ENCODE results near the gene CDH13. TPM values are rescaled to one million over a fixed set of nuclear protein-coding genes. Genes with fewer than 3 reads are reported as not detected.

The CDH13 gene
- total RNA-seq, 4 donors from 2014 or later, result 5.8 to 36.7 (median 20.4) TPM

GRCh38 chr16:83791916-83792315, 1165.1 kb downstream of the CDH13 start:
- ATAC-seq (no peak), DNase-seq (no peak)
- no peaks in the 10 kb centered on the region for H3K9me3 ChIP-seq
- no peak for TF ChIP-seq CTCF (IDR thresholded peaks at IDR 0.05 in 4 of 5, conservative IDR thresholded peaks at IDR 0.05 in 1 of 5)
- TF ChIP-seq POLR2A (IDR thresholded peaks at IDR 0.05), result no peak
- no peaks in the 10 kb centered on the region for H3K36me3 ChIP-seq
- H3K27ac ChIP-seq, result no peak overlapping the region
- in situ Hi-C loops (cut with MboI; ENCODE audit: low sequenced_read_pairs in 4 of 4), result no loop called here
- no peaks in the 10 kb centered on the region for H3K27me3 ChIP-seq
- intact Hi-C loops (cut with DNase I; ENCODE audit: low total_unique reads), result no loop called here
- H3K4me3 ChIP-seq, result no peak overlapping the region
- H3K4me1 ChIP-seq, result peaks cover 0 to 5% of the 10 kb centered on the region in 2 donors

GRCh38 chr16:83792391-83792790, 1165.6 kb downstream of the CDH13 start:
- no peak overlapping the region for H3K4me3 ChIP-seq
- H3K9me3 ChIP-seq, result no peaks in the 10 kb centered on the region
- intact Hi-C loops (cut with DNase I; ENCODE audit: low total_unique reads), result no loop called here
- in situ Hi-C loops (cut with MboI; ENCODE audit: low sequenced_read_pairs in 4 of 4), result no loop called here
- H3K27ac ChIP-seq, result no peak overlapping the region
- H3K27me3 ChIP-seq, result no peaks in the 10 kb centered on the region
- DNase-seq (no peak), ATAC-seq (no peak)
- H3K36me3 ChIP-seq, result no peaks in the 10 kb centered on the region
- H3K4me1 ChIP-seq, result peaks cover 0 to 5% of the 10 kb centered on the region in 2 donors
- TF ChIP-seq POLR2A (IDR thresholded peaks at IDR 0.05), result no peak
- TF ChIP-seq CTCF (IDR thresholded peaks at IDR 0.05 in 4 of 5, conservative IDR thresholded peaks at IDR 0.05 in 1 of 5), result no peak

- intact Hi-C loops (cut with DNase I; ENCODE audit: low total_unique reads), result no loop called here
- in situ Hi-C loops (cut with MboI; ENCODE audit: low sequenced_read_pairs in 4 of 4), result no loop called here
Observed at GRCh38 chr16:83793179-83793578, 1166.4 kb downstream of the CDH13 start.

GRCh38 chr16:83794860-83795554, 1168.2 kb downstream of the CDH13 start:
- Histone ChIP-seq H3K36me3 (no peaks in the 10 kb centered on the region), H3K27me3 (no peaks in the 10 kb centered on the region), H3K27ac (no peak overlapping the region), H3K9me3 (no peaks in the 10 kb centered on the region), H3K4me3 (no peak overlapping the region), H3K4me1 (peaks cover 0 to 5% of the 10 kb centered on the region in 2 donors)
- DNase-seq, result no peak
- TF ChIP-seq CTCF (IDR thresholded peaks at IDR 0.05 in 4 of 5, conservative IDR thresholded peaks at IDR 0.05 in 1 of 5), result no peak
- intact Hi-C loops (cut with DNase I; ENCODE audit: low total_unique reads), result no loop called here
- in situ Hi-C loops (cut with MboI; ENCODE audit: low sequenced_read_pairs in 4 of 4), result no loop called here
- no peak for ATAC-seq

More at GRCh38 chr16:83793179-83793578, 1166.4 kb downstream of the CDH13 start:
- Histone ChIP-seq H3K4me1 (peaks cover 0 to 5% of the 10 kb centered on the region in 2 donors), H3K4me3 (no peak overlapping the region), H3K9me3 (no peaks in the 10 kb centered on the region), H3K27ac (no peak overlapping the region), H3K27me3 (no peaks in the 10 kb centered on the region), H3K36me3 (no peaks in the 10 kb centered on the region)
- DNase-seq, result no peak
- ATAC-seq, result no peak
- TF ChIP-seq POLR2A (IDR thresholded peaks at IDR 0.05), result no peak

GRCh38 chr16:83797013-83797412, 1170.2 kb downstream of the CDH13 start:
- in situ Hi-C loops (cut with MboI; ENCODE audit: low sequenced_read_pairs in 4 of 4) (no loop called here), intact Hi-C loops (cut with DNase I; ENCODE audit: low total_unique reads) (no loop called here)
- DNase-seq (no peak), ATAC-seq (no peak)
- Histone ChIP-seq H3K36me3 (no peaks in the 10 kb centered on the region), H3K4me3 (no peak overlapping the region), H3K4me1 (peaks cover 1 to 5% of the 10 kb centered on the region in 2 donors), H3K27ac (no peak overlapping the region), H3K9me3 (no peaks in the 10 kb centered on the region), H3K27me3 (no peaks in the 10 kb centered on the region)
- TF ChIP-seq CTCF (IDR thresholded peaks at IDR 0.05 in 4 of 5, conservative IDR thresholded peaks at IDR 0.05 in 1 of 5) (no peak), POLR2A (IDR thresholded peaks at IDR 0.05) (no peak)
